NCI-H2227 (cell line): Measurements from ENCODE around the gene FAM187B.
"Not testable (repeated sequence)": the region's sequence is repeated elsewhere in the genome, so short reads cannot be mapped to it uniquely, and the experiment has no call there.

Experiments used
- DNase-seq: peaks from one replicate; lab custom pipeline; 2025; ENCODE audit not compliant: unreplicated experiment; lab: John Stamatoyannopoulos, UW

FAM187B gene

DNA sequence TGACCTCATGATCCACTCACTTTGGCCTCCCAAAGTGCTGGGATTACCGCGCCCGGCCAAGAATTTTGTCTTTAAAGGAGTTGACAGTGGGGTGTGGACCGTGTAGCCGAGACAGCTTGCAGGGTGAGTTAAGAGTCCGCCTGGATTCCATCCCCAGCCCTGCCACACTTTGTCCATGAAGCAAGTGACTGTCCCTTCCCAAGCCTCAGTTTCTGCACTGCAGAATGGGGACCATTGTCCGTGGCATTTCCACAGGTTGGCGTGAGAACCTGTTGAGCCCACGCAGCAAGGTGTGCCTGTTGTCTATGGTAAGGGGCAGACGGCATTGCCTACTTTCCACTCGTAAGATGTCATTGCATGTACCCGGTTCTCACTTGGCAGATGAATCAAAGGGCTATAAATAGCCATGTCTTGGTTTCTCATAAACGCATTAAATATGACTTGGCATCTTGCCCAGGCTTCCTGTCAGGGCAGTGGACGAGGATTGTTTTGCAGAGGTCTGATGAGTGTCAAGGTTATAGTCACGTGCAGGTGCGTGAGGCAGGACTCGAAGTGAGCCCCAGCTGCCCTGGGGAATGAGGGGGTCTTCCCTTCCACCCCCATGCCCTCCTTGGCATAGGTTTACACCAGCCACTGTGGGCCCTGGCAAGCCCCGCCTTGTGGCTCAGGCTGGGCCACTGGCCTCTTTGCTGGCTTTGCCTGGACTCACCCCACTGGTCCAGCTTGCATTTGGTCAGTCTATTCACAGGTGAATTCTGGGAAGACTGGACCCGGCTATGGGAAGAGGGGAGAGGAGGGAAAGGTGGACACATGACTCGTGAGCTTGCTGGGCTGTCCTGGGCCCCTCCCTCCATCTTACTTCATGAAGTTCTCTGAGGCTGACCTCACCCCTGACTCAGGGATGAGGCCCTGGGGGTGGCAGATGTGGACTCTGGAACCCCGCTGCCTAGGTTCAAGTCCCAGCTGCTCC is 14.6 kb downstream of the FAM187B start:
- peak; percentile 100 for DNase-seq

DNA sequence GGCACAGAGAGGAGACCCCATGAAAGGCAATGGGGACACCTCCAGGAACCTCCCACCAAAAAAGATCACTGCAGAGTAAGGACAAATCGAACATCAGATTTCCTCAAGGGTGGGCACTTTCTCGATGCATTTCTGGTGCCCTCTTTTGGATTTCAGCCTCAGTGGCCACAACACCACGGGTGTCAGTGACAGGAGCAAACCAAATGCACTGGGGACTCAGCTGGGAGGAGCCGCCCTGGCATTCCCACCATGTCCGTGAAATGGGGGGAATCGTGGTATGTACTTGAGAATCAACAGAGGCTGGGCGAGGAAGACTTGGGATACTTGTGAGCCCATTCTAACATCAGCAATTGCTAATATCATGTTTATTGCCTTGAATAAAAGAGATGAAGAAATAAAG is 16.3 kb downstream of the FAM187B start:
- DNase-seq: no peak

DNA sequence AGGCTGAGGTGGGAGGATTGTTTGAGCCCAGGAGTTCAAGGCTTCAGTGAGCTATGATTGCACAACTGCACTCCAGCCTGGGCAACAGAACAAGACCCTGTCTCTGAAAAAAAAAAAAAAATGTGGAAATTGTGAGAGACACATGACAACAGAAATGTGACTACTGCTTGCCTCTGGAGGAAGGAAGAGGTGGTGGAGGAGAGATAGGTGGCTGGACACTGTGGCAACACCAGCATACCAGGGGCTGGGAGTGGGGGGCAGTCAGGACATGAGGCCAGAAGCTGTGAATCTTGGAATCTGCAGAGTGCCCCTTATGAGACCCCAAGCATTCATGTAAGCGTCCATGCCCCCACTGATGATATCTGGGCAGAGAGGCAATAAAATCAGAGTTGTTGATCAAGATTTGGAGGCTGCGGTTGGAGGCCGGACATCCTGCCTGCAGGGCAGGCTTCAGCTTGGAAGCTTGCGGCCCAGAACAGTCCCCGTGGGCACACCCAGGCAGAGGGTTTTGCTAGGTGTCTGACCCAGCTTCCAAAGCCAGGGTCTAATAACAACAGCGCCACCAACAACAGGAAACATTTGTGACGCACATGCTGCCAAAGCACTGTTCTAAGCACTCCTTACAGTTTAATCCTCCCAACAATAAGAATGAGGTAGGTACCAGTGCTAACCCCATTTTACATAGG is 16.9 kb downstream of the FAM187B start:
- DNase-seq: no peak

- no peak for DNase-seq
Observed at GRCh38 chr19:35209646-35210045, 18.9 kb downstream of the FAM187B start.

DNA sequence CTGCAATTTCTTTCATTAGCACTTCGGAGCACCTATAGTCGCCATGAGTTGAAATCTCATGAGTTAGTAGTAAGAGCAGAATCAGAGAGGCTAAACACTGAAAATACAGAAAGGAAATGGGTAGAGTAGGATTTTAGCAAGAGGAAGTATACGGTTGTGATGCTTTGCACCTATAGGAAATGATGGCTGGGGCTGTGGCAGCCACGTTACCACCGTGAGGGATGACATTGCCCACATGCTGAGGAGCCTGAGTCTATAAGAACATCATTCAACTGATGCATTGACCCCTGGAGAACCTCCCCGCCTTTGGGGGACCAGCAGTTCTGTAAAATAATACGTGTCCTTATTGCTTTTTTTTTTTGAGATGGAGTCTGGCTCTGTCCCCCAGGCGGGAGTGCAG is 20.4 kb downstream of the FAM187B start:
- no peak for DNase-seq

GRCh38 chr19:35207391-35207871 is 21.1 kb downstream of the FAM187B start:
- no peak for DNase-seq

GRCh38 chr19:35206855-35207254 is 21.7 kb downstream of the FAM187B start:
- no peak for DNase-seq

DNA sequence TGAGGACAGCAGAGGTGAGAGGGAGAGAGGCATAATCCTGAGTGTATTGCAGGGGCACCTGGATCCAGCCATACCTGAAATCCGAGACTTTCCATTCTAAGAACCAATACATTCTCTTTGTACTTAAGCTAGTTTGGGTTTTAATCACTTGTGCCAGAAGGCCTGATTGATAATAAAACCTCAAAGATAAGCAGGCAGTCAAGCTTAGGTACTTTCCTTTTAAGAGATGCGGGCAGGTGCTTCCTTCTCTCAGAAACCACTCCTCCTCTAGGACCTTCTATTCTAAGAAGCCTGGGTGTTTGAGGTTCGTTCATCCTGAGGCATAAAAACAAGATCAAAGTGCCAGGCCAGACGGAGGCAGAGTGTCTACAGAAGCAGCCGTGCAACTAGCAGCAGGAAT is 22.2 kb downstream of the FAM187B start:
- DNase-seq: no peak

- no peak for DNase-seq
Observed at GRCh38 chr19:35205733-35206323, 22.7 kb downstream of the FAM187B start.

DNA sequence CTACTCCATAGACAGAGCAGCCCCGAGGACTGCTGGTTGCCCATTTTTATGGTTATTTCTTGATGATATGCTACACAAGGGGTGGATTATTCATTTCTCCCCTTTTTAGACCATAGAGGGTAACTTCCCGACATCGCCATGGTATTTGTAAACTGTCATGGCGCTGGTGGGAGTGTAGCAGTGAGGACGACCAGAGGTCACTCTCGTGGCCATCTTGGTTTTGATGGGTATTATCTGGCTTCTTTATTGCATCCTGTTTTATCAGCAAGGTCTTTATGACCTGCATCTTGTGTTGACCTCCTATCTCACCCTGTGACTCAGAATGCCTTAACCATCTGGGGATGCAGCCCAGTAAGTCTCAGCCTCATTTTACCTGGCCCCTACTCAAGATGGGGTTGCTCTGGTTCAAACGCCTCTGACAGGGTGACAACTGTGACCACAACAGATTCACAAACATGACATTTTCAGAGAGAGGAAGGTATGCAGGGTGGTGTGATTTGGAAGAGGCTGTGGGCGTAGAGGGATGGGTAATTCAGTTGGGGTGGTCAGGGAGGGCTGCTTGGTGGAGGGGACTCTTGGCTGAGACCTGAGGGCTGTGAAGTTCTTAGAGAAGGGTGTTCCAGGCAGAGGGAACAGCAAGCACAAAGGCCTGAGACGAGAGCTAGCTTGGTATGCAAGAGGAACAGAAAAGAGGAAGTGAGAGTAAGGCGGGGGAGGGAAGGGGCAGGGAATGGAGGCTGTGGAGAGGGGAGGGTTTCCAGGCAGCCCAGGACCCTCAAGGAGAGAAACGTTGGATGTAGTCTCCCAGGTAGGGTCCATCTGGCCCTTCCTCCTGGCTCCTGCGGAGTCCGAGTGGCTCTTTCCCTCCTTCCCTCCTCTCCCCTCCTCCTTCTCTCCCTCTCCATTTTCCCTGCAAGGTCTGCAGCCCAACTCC is 23.5 kb downstream of the FAM187B start:
- DNase-seq: no peak

DNA sequence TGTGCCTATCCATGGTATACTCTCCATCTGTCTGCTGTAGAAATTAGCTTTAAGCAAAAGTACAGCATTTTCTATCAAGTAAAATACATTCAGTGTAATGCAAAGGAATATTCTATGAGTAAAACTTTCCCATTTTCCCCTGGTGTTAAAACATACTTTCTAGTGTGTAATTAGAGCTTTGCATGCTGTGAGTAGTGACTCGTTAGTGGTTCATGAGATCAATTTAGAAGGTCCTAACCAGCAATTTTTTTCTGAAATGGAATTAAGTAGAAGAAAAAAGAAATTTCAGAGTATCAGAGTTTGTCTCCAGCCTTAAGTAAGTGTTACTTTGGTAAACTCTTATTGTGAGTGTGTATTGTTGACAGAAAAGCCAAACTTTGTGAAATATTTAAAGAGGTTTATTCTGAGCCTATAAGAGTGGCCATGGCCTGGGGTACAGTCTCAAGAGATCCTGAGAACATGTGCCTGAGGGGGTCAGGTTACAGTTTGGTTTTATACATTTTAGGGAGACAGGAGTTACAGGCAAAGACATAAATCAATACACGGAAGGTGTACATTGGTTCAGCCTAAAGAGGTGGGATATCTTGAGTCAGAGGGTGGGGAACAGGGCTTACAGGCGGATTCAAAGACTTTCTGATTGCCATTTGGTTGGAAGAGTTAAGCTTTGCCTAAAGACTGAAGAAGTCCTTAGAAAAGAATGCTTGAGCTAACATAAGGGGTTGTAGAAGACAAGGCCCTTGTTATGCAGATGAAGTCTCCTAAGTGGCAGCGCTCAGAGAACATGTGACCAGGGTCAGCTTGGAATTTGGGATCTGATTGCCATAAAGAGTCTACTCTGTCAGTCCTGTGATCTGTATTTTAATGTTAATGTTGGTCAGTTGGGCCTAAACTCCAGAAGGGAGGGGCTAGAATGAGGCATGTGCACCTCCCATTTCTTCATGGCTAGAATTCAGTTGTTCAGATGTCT is 25.5 kb downstream of the FAM187B start:
- no peak for DNase-seq

DNA sequence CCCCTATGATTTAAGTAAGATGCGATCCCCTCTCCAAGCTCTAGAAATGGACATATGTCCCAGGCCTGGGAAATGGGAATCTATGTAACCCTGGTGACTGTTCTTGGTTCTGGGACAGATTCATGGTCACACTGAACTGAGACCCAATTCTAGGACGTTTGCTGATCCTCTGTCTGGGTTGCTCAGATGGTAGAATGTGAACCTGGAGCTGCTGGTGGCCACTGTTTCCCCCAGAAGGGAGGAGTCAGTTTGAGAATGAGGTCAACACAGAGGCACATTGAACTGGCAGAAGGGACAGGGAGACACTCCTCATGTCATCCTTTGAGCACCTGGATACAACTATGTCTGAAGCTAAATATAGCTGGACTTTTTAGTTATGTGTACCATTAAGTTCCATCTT is 29.1 kb downstream of the FAM187B start:
- no peak for DNase-seq

- not testable (repeated sequence) for DNase-seq
Observed at GRCh38 chr19:35196861-35197260, 31.7 kb downstream of the FAM187B start.

GRCh38 chr19:35195830-35196229 is 32.7 kb downstream of the FAM187B start:
- no peak for DNase-seq

- DNase-seq: no peak
Observed at GRCh38 chr19:35194012-35194984, 34.2 kb downstream of the FAM187B start.

DNA sequence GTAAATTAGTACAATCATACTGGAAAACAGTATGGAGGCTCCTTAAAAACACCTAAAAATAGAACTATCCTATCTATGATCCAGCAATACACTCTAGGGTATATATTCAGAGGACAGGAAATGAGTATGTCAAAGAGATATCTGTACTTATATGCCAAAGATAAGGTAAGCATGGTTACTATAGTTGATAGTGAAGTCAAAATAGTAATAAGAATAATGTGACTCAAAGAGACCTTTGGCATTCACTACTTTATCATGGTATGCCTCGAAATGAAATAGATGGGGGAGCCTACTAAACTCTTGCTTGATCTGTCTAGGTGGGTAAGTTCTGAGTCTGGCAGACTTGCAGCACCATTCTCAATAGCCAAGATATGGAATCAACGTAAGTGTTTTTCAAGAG is 43.7 kb downstream of the FAM187B start:
- DNase-seq: no peak

- DNase-seq: no peak
Observed at GRCh38 chr19:35184267-35184666, 44.3 kb downstream of the FAM187B start.

GRCh38 chr19:35181387-35181786 is 47.2 kb downstream of the FAM187B start:
- no peak for DNase-seq
